GM12878 (cell line): ENCODE data around the gene YIPF6. TPM values are rescaled to one million over a fixed set of nuclear protein-coding genes. Genes with fewer than 3 reads are reported as not detected.
"Not testable (repeated sequence)": the region's sequence is repeated elsewhere in the genome, so short reads cannot be mapped to it uniquely, and the experiment has no call there.

Experiments used
- ATAC-seq: fragments of 200-7000 bp; cut with Tn5 transposase; 3 replicates; pipeline ENCODE4 v1.9.1; 2020; ENCODE audit warnings: mild to moderate bottlenecking, moderate library complexity
- BruUV-seq: library from RNA; stranded (reverse); fragments of 400-500 nt; replicated peaks from 2 replicates; lab custom pipeline; 2021; lab: Mats Ljungman, UMichigan
- CTCF ChIA-PET: fragments of 300-600 bp; sonication (Branson Sonifier 250); formaldehyde crosslinking; extraction: SDS; loops from one replicate; lab custom pipeline; 2021; ENCODE audit warnings: inconsistent platforms; lab: Yijun Ruan, JAX
- POLR2A ChIA-PET: fragments of 350-600 bp; formaldehyde crosslinking; extraction: SDS; loops from one replicate; lab custom pipeline; 2021; ENCODE audit warnings: inconsistent platforms; lab: Charles Lee
- RAD21 ChIA-PET: fragments of 300-600 bp; sonication (Branson Sonifier 250); formaldehyde crosslinking; loops from one replicate; lab custom pipeline; 2023; ENCODE audit warnings: antibody characterized with exemption; ENCODE audit not compliant: unreplicated experiment; lab: Charles Lee
- SMC1A ChIA-PET: fragments of 300-600 bp; sonication (Branson Sonifier 250); formaldehyde crosslinking; loops from one replicate; lab custom pipeline; 2023; ENCODE audit not compliant: unreplicated experiment, uncharacterized antibody; lab: Charles Lee
- DNase-seq: peaks from one replicate; pipeline ENCODE4 v3.0.0-alpha.2; 2011; ENCODE audit warnings: low read depth, low spot score
- FAIRE-seq: peaks from 3 replicates; lab custom pipeline; 2011; peaks lifted over from hg19 to GRCh38; lab: Jason Lieb, UNC
- H2AFZ ChIP-seq: 2 replicates; pipeline ENCODE4 v1.6.0; 2011; ENCODE audit warnings: low read depth, low read length, control low read depth; ENCODE audit not compliant: control insufficient read depth
- H3K27ac ChIP-seq: 2 replicates; pipeline ENCODE4 v1.5.1; 2011; ENCODE audit warnings: control low read depth; ENCODE audit not compliant: control insufficient read depth, insufficient read depth
- H3K27me3 ChIP-seq, 2 experiments: replicated peaks in 1 of 2; 2 replicates each; pipeline versions ENCODE4 v1.6.0 to v1.6.1; 2011; ENCODE audit warnings: low read length in 1 of 2; ENCODE audit not compliant: control insufficient read depth in 2 of 2, insufficient read depth in 2 of 2
- H3K36me3 ChIP-seq, 2 experiments: 2 replicates each; pipeline ENCODE4 v1.5.1; 2011; ENCODE audit warnings: low read length in 1 of 2; ENCODE audit not compliant: control insufficient read depth in 2 of 2, insufficient read depth in 2 of 2
- H3K4me1 ChIP-seq: 2 replicates; pipeline ENCODE4 v1.6.1; 2011; ENCODE audit warnings: mild to moderate bottlenecking, low read length, moderate library complexity, mixed read lengths; ENCODE audit not compliant: control insufficient read depth, insufficient read depth
- H3K4me2 ChIP-seq: 2 replicates; pipeline ENCODE4 v1.6.0; 2011; ENCODE audit warnings: control low read depth; ENCODE audit not compliant: control insufficient read depth, insufficient read depth
- H3K4me3 ChIP-seq: fragments of 200-600 bp; sonication (generic); 2 replicates; pipeline ENCODE4 v1.5.1; 2016
- H3K79me2 ChIP-seq: 2 replicates; pipeline ENCODE4 v1.6.0; 2011; ENCODE audit warnings: low read length; ENCODE audit not compliant: control insufficient read depth, insufficient read depth
- H3K9ac ChIP-seq: 2 replicates; pipeline ENCODE4 v1.8.0; 2011; ENCODE audit warnings: low read length, control low read depth, mixed read lengths; ENCODE audit not compliant: control insufficient read depth, insufficient read depth
- H3K9me3 ChIP-seq: replicated peaks from 3 replicates; pipeline ENCODE4 v1.5.1; 2011; ENCODE audit warnings: mild to moderate bottlenecking, low read length; ENCODE audit not compliant: control insufficient read depth, insufficient read depth
- H4K20me1 ChIP-seq: 2 replicates; pipeline ENCODE4 v1.6.0; 2011; ENCODE audit not compliant: control insufficient read depth, insufficient read depth
- ATF3 ChIP-seq: IDR thresholded peaks from 2 replicates; pipeline ENCODE4 v1.6.1; 2011; ENCODE audit warnings: low read depth, mild to moderate bottlenecking, low read length, moderate library complexity, borderline replicate concordance; ENCODE audit errors: extremely low read depth
- HCFC1 ChIP-seq: fragments of 150-350 bp; IDR thresholded peaks from 2 replicates; pipeline ENCODE4 v1.6.1; 2014; ENCODE audit warnings: low read length
- WGBS: methylation state at CpG from one replicate; pipeline ENCODE4 v1.1.6; 2016; ENCODE audit warnings: low lambda C conversion rate; ENCODE audit not compliant: insufficient replicate concordance, insufficient coverage; ENCODE audit errors: missing lambda C conversion rate; 5-methylcytosine and 5-hydroxymethylcytosine counted together
- in situ Hi-C: fragments of 300-500 bp; cut with MboI; formaldehyde crosslinking; loops from 9 replicates; pipeline ENCODE4 v1.14.3; 2018; ENCODE audit warnings: mixed read lengths
- intact Hi-C: fragments of 100-400 bp; cut with micrococcal nuclease; formaldehyde crosslinking; loops from one replicate; pipeline ENCODE4 v1.14.2; 2022; ENCODE audit not compliant: unreplicated experiment
- polyA plus RNA-seq, 11 experiments: library from polyadenylated mRNA; depleted of rRNA in 4 of 11; unstranded in 6 of 11; stranded (reverse) in 5 of 11; fragments of >200 nt; fragmentation: Nextera tagmentation in 4 of 11; fragmentation: Illumina TruSeq in 1 of 11; extraction: Ambion mirVana in 4 of 11; extraction: Trizol in 1 of 11; gene quantifications; 1 replicate in 1 of 11; 2 replicates in 10 of 11; pipeline versions ENCODE4 v1.2.1 to v1.2.3, GENCODE V29; 2011 to 2016; ENCODE audit warnings: inconsistent platforms in 2 of 11, missing spikeins in 2 of 11, low read depth in 1 of 11
- total RNA-seq, 4 experiments: library from RNA; depleted of rRNA in 3 of 4; stranded (reverse); fragments of >200 nt in 3 of 4; fragmentation: Illumina TruSeq in 1 of 4; extraction: Trizol in 1 of 4; gene quantifications; 2 replicates each; pipeline versions ENCODE4 v1.2.1 to v1.2.3, GENCODE V29; 2013 to 2021

The YIPF6 gene
- total and polyA plus RNA-seq, 10 of the 15 experiments (the other 5 are each of a cell fraction or from before 2014, with no cell fraction given), result 5.9 to 23.1 (median 12.2) TPM

DNA sequence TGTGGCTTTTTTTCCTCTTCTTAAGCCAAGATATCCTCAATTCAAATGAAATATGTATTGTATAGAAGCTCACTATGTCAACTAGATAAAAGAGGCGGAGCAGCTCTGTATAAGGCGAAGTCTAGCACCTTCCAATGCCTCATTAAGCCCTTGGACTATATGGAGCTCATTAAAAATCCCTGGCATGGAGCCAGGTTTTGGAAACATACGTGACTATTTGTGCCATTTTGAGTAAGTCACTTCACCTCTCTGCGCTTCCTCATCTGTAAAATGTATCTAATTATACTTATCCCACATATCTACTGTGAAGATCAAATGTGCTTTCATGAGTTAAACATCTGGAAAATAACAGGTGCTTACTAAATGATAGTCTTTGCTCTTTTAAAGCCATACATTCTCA is 57.2 kb downstream of the YIPF6 start (continued):
- TF ChIP-seq ATF3 (no peak), HCFC1 (no peak)

DNA sequence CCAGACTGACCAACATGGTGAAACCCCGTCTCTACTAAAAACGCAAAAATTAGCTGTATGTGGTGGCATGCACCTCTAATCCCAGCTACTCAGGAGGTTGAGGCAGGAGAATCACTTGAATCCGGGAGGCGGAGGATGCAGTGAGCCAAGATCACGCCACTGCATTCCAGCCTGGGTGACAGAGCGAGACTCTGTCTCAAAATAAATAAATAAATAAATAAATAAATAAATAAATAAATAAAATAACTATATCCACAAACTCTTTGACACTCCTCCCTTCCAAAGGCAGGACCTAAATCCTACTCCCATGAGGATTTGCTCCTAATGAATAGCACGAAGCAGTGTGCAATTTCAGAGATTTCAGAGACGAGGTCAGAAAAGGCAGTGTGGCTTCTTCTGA is 58.3 kb downstream of the YIPF6 start:
- in situ Hi-C loops, H4K20me1 ChIP-seq, H3K4me2 ChIP-seq, POLR2A ChIA-PET, DNase-seq, H3K9me3 ChIP-seq, H3K9ac ChIP-seq, intact Hi-C loops, SMC1A ChIA-PET, H3K4me1 ChIP-seq, H3K36me3 ChIP-seq, FAIRE-seq, H3K79me2 ChIP-seq, H3K27ac ChIP-seq, H3K27me3 ChIP-seq, RAD21 ChIA-PET, H3K4me3 ChIP-seq, H2AFZ ChIP-seq, BruUV-seq, ATAC-seq: not testable (repeated sequence)
- CTCF ChIA-PET, result interaction anchor here (1.3 kb wide), 1 partner anchor 10 kb away, joined by 4 read pairs; no protein-coding TSS in a partner anchor
- WGBS, result 72% methylated on average over 8 of the region's 8 CpGs

DNA sequence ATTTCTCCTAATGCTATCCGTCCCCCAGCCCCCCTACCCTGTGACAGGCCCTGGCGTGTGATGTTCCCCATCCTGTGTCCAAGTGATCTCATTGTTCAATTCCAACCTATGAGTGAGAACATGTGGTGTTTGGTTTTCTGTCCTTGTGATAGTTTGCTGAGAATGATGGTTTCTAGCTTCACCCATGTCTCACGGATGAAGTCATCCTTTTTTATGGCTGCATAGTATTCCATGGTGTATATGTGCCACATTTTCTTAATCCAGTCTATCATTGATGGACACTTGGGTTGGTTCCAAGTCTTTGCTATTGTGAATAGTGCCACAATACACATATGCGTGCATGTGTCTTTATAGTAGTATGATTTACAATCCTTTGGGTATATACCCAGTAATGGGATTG is 61.1 kb downstream of the YIPF6 start:
- H3K4me1 ChIP-seq, H3K4me2 ChIP-seq, H2AFZ ChIP-seq, in situ Hi-C loops, POLR2A ChIA-PET, H3K4me3 ChIP-seq, RAD21 ChIA-PET, ATAC-seq, H3K27ac ChIP-seq, H3K27me3 ChIP-seq, H3K9ac ChIP-seq, intact Hi-C loops, H3K36me3 ChIP-seq, SMC1A ChIA-PET, BruUV-seq, H3K79me2 ChIP-seq, H4K20me1 ChIP-seq, FAIRE-seq, H3K9me3 ChIP-seq, DNase-seq, CTCF ChIA-PET: not testable (repeated sequence)
- 31% methylated on average over 4 of the region's 4 CpGs for WGBS
